IMR-90 (cell line): Measurements from ENCODE around the gene INPP4A. TPM values are rescaled to one million over a fixed set of nuclear protein-coding genes. Genes with fewer than 3 reads are reported as not detected.

Experiments used
- ATAC-seq: fragments of 200-7000 bp; cut with Tn5 transposase; 2 replicates; pipeline ENCODE4 v1.9.1; 2020; ENCODE audit warnings: low read depth, mild to moderate bottlenecking, moderate library complexity
- BruUV-seq: library from RNA; stranded (reverse); fragments of 400-500 nt; replicated peaks from 2 replicates; lab custom pipeline; 2021; lab: Mats Ljungman, UMichigan
- CTCF ChIA-PET: fragments of 300-600 bp; formaldehyde crosslinking; extraction: SDS; loops from one replicate; lab custom pipeline; 2021; ENCODE audit warnings: antibody characterized with exemption; lab: Yijun Ruan, JAX
- POLR2A ChIA-PET: fragments of 300-600 bp; sonication (Branson Sonifier 250); formaldehyde crosslinking; loops from one replicate; lab custom pipeline; 2022; ENCODE audit warnings: antibody characterized with exemption; ENCODE audit not compliant: unreplicated experiment; lab: Charles Lee
- DNase-seq: peaks from one replicate; pipeline ENCODE4 v3.0.0; 2013
- H2AFZ ChIP-seq: replicated peaks from 2 replicates; pipeline ENCODE3; 2013; ENCODE audit warnings: low read length, mild to moderate bottlenecking; ENCODE audit not compliant: poor library complexity
- H2AK5ac ChIP-seq: 2 replicates; pipeline ENCODE4 v1.6.1; 2013; ENCODE audit warnings: low read depth, low read length, inconsistent platforms
- H2AK9ac ChIP-seq: replicated peaks from 2 replicates; pipeline ENCODE3; 2013; ENCODE audit warnings: mild to moderate bottlenecking, low read depth, low read length, moderate library complexity; ENCODE audit not compliant: poor library complexity
- H2BK120ac ChIP-seq: 2 replicates; pipeline ENCODE4 v1.6.1; 2013; ENCODE audit warnings: low read depth, low read length, inconsistent platforms
- H2BK15ac ChIP-seq: 3 replicates; pipeline ENCODE4 v1.6.1; 2013; ENCODE audit warnings: low read depth, low read length, inconsistent platforms
- H2BK20ac ChIP-seq: 2 replicates; pipeline ENCODE4 v1.6.1; 2013; ENCODE audit warnings: low read depth, mild to moderate bottlenecking, inconsistent platforms, low read length, moderate library complexity
- H2BK5ac ChIP-seq: 2 replicates; pipeline ENCODE4 v1.6.1; 2013; ENCODE audit warnings: mild to moderate bottlenecking, low read depth, low read length, inconsistent platforms; ENCODE audit not compliant: poor library complexity, severe bottlenecking
- H3K14ac ChIP-seq: replicated peaks from 2 replicates; pipeline ENCODE4 v1.6.1; 2013; ENCODE audit warnings: low read depth, low read length, inconsistent platforms
- H3K18ac ChIP-seq: 2 replicates; pipeline ENCODE4 v1.6.1; 2013; ENCODE audit warnings: low read depth, low read length, control low read depth
- H3K23ac ChIP-seq: 2 replicates; pipeline ENCODE4 v1.6.1; 2013; ENCODE audit warnings: low read depth, low read length, inconsistent platforms
- H3K27ac ChIP-seq: 2 replicates; pipeline ENCODE4 v1.5.1; 2013; ENCODE audit warnings: mild to moderate bottlenecking, control low read depth, low read length; ENCODE audit not compliant: insufficient read depth
- H3K27me3 ChIP-seq: 2 replicates; pipeline ENCODE4 v1.6.1; 2013; ENCODE audit warnings: low read length; ENCODE audit not compliant: control insufficient read depth, insufficient read depth
- H3K36me3 ChIP-seq: 2 replicates; pipeline ENCODE4 v1.6.1; 2013; ENCODE audit warnings: low read length, mixed read lengths; ENCODE audit not compliant: control insufficient read depth, insufficient read depth
- H3K4ac ChIP-seq: 2 replicates; pipeline ENCODE4 v1.6.1; 2013; ENCODE audit warnings: low read depth, low read length, inconsistent platforms
- H3K4me1 ChIP-seq: 2 replicates; pipeline ENCODE4 v1.6.1; 2013; ENCODE audit warnings: low read length, mixed read lengths; ENCODE audit not compliant: control insufficient read depth, insufficient read depth
- H3K4me2 ChIP-seq: 2 replicates; pipeline ENCODE4 v1.6.1; 2013; ENCODE audit warnings: low read depth, mild to moderate bottlenecking, control low read depth, low read length, moderate library complexity
- H3K4me3 ChIP-seq: 2 replicates; pipeline ENCODE4 v1.5.1; 2013; ENCODE audit warnings: low read depth, mild to moderate bottlenecking, control low read depth, low read length, moderate library complexity; ENCODE audit not compliant: insufficient read depth
- H3K56ac ChIP-seq: 2 replicates; pipeline ENCODE4 v1.6.1; 2013; ENCODE audit warnings: low read length, inconsistent platforms; ENCODE audit not compliant: insufficient read depth; ENCODE audit errors: extremely low read depth
- H3K79me1 ChIP-seq, 2 experiments: 2 replicates each; pipeline ENCODE4 v1.6.1; 2013; ENCODE audit warnings: low read length in 2 of 2, inconsistent platforms in 1 of 2, low read depth in 1 of 2
- H3K9ac ChIP-seq: 2 replicates; pipeline ENCODE4 v1.6.1; 2013; ENCODE audit warnings: low read depth, low read length, control low read depth
- H3K9me1 ChIP-seq: 2 replicates; pipeline ENCODE4 v1.6.1; 2013; ENCODE audit warnings: low read length, inconsistent platforms; ENCODE audit not compliant: insufficient read depth
- H3K9me3 ChIP-seq: 2 replicates; pipeline ENCODE4 v1.6.1; 2013; ENCODE audit warnings: low read length; ENCODE audit not compliant: control insufficient read depth, insufficient read depth
- H4K20me1 ChIP-seq: 2 replicates; pipeline ENCODE4 v1.6.1; 2013; ENCODE audit warnings: low read length, inconsistent platforms; ENCODE audit not compliant: insufficient read depth
- H4K5ac ChIP-seq: 2 replicates; pipeline ENCODE4 v1.6.1; 2013; ENCODE audit warnings: mild to moderate bottlenecking, low read depth, low read length, control low read depth
- H4K8ac ChIP-seq, 2 experiments: 2 replicates each; pipeline ENCODE4 v1.6.1; 2013; ENCODE audit warnings: low read depth in 2 of 2, low read length in 2 of 2, control low read depth in 1 of 2, inconsistent platforms in 1 of 2
- H4K91ac ChIP-seq: 2 replicates; pipeline ENCODE4 v1.6.1; 2013; ENCODE audit warnings: low read depth, low read length, inconsistent platforms; ENCODE audit not compliant: insufficient read depth
- CEBPB ChIP-seq: IDR thresholded peaks from 2 replicates; pipeline ENCODE4 v1.6.1; 2012; ENCODE audit warnings: low read depth, low read length, improper control_type of control experiment
- CTCF ChIP-seq: conservative IDR thresholded peaks from 2 replicates; pipeline ENCODE4 v1.5.1; 2012; ENCODE audit warnings: mild to moderate bottlenecking, low read depth, low read length, improper control_type of control experiment
- MAFK ChIP-seq: IDR thresholded peaks from 2 replicates; pipeline ENCODE4 v1.6.1; 2012; ENCODE audit warnings: low read depth, low read length, improper control_type of control experiment
- MAZ ChIP-seq: IDR thresholded peaks from 2 replicates; pipeline ENCODE4 v1.6.1; 2012; ENCODE audit warnings: low read depth, mild to moderate bottlenecking, low read length, improper control_type of control experiment, moderate library complexity, borderline replicate concordance
- RAD21 ChIP-seq: IDR thresholded peaks from 2 replicates; pipeline ENCODE4 v1.6.1; 2012; ENCODE audit warnings: low read length, improper control_type of control experiment
- WGBS, 2 experiments: methylation state at CpG; one replicate each; pipeline versions ENCODE4 v1.1.5 to v1.1.7; 2013; ENCODE audit warnings: missing lambda C conversion rate in 2 of 2; ENCODE audit not compliant: insufficient read length in 1 of 2; ENCODE audit errors: extremely low coverage in 2 of 2; 5-methylcytosine and 5-hydroxymethylcytosine counted together
- dilution Hi-C: fragments of 300-500 bp; cut with HindIII; formaldehyde crosslinking; loops from one replicate; pipeline ENCODE4 v1.14.3; 2018; ENCODE audit warnings: low sequenced_read_pairs; ENCODE audit not compliant: unreplicated experiment
- in situ Hi-C: fragments of 300-500 bp; cut with MboI; formaldehyde crosslinking; loops from 3 replicates; pipeline ENCODE4 v1.14.3; 2019; ENCODE audit warnings: low sequenced_read_pairs, inconsistent platforms, mixed read lengths
- intact Hi-C: fragments of 100-400 bp; cut with micrococcal nuclease; formaldehyde crosslinking; loops from 2 replicates; pipeline ENCODE4 v1.10.0; 2022
- polyA plus RNA-seq, 3 experiments: library from polyadenylated mRNA; depleted of rRNA; stranded (reverse); fragments of >200 nt; gene quantifications; 2 replicates each; pipeline ENCODE4 v1.2.3, GENCODE V29; 2012; ENCODE audit warnings: low replicate concordance in 1 of 3
- total RNA-seq: library from RNA; depleted of rRNA; stranded (reverse); fragments of >200 nt; gene quantifications from 2 replicates; pipeline ENCODE4 v1.2.3, GENCODE V29; 2012

INPP4A gene
- total and polyA plus RNA-seq, 2 of the 4 experiments (the other 2 are of a cell fraction): 14.5 to 27.1 TPM

GRCh38 chr2:98518101-98518500 is 73.4 kb downstream of the INPP4A start:
- Histone ChIP-seq H4K20me1 (no peaks in the 10 kb centered on the region; the same call in 1 of the 2 replicates), H3K23ac (no peak overlapping the region), H3K27ac (no peak overlapping the region), H3K9ac (no peak overlapping the region), H3K14ac (no peak overlapping the region), H3K4ac (no peak overlapping the region), H3K56ac (no peak overlapping the region), H3K4me1 (peaks cover 6% of the 10 kb centered on the region; the same call in 1 of the 2 replicates), H3K18ac (no peak overlapping the region), H3K4me3 (no peak overlapping the region), H2BK15ac (no peak overlapping the region), H3K9me1 (peaks cover 11% of the 10 kb centered on the region), H2BK5ac (no peak overlapping the region), H4K5ac (no peak overlapping the region), H2BK120ac (no peak overlapping the region), H2BK20ac (no peak overlapping the region), H3K9me3 (no peaks in the 10 kb centered on the region), H2AK5ac (no peak overlapping the region), H2AK9ac (no peak overlapping the region), H4K8ac (no peak overlapping the region), H4K91ac (no peak overlapping the region), H2AFZ (no peak overlapping the region), H3K36me3 (peaks cover 3% of the 10 kb centered on the region; the same call in 1 of the 2 replicates), H3K4me2 (no peak overlapping the region), H3K27me3 (no peaks in the 10 kb centered on the region), H3K79me1 (peaks cover 12 to 37% of the 10 kb centered on the region in 2 experiments)
- in situ Hi-C loops: no loop called here
- TF ChIP-seq CEBPB (no peak), RAD21 (peak; percentile 21; the same call in 1 of the 2 replicates), CTCF (peak; percentile 47), MAZ (no peak), MAFK (no peak)
- ChIA-PET POLR2A (no interaction called here), CTCF (interaction anchor here (1.0 kb wide), 1 partner anchor 30 kb away, joined by 3 read pairs; no protein-coding TSS in a partner anchor)
- intact Hi-C loops: no loop called here
- ATAC-seq (no peak), DNase-seq (no peak)
- dilution Hi-C loops: no loop called here
- WGBS, 2 experiments: 100% methylated on average over 2 of the region's 4 CpGs; no CpG with 5 or more reads in 1 of the 2 experiments
- BruUV-seq: no TSS peak
